Measurements from ENCODE around the gene RHEB. TPM values are rescaled to one million over a fixed set of nuclear protein-coding genes. Genes with fewer than 3 reads are reported as not detected.

RHEB gene
- total and polyA plus RNA-seq, 2 donors (not counting 3 experiments of a cell fraction or from before 2014, with no cell fraction given) = 59.4 to 108 TPM

DNA sequence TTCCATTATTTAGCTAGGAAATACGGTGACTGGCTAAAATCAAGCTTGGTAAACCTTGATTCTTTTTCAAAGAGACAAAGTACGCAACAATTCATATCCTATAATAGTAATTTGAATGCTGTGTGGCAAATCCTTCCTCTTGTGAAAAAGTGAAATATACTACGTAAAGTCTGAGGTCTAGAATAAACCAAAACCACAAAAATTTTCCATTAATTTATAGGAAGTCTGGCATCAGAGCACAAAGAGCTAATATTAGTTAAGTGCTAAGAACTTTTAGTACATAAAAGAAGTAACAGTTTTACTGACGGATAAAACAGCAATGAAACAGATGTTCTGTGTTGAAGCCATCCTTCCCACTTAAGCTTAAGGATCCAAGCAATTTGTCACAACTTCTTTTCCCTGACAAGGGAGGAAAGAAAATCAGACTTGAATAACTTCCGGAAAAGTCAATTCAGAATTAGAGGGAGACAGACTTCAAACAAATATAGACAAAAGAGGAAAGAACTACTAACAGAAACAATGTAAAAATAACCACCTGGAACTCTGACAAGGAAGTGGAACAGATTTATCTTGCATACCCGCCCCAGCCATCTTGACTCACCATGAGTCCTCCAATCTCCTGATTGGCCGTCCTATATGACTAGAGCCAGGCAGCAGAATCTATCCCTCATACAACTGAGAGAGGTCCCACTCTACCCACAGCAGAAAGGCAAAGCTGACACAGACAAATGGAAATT, 34.6 kb downstream of the RHEB start:
- no TSS peak for BruUV-seq (replicated peaks)
- H3K4me1 ChIP-seq (ENCODE audit: control insufficient read depth, extremely low read depth, insufficient read depth, low read length) = peaks cover 21% of the 10 kb centered on the region
- CTCF ChIA-PET = interaction anchor here (1.1 to 1.8 kb wide), 7 partner anchors 9 to 269 kb away, joined by 3 to 6 read pairs (median 3); no protein-coding TSS in a partner anchor
- no peaks in the 10 kb centered on the region for H3K9me1 ChIP-seq (replicated peaks; ENCODE audit: control insufficient read depth, extremely low read depth, insufficient read depth, low read length)
- H3K4me2 ChIP-seq (ENCODE audit: insufficient read depth, low read length) = peak overlapping the region; percentile 62
- no peak for TF ChIP-seq POLR2A (IDR thresholded peaks at IDR 0.05; ENCODE audit: low read depth, low read length)
- no peak for TF ChIP-seq JUN (IDR thresholded peaks at IDR 0.05; ENCODE audit: borderline replicate concordance, insufficient read depth, insufficient read length, low read depth)
- TF ChIP-seq GATA2 (IDR thresholded peaks at IDR 0.05; ENCODE audit: insufficient read depth, insufficient read length, low read depth, low read length) = peak; percentile 88
- TF ChIP-seq, protein P1, sequence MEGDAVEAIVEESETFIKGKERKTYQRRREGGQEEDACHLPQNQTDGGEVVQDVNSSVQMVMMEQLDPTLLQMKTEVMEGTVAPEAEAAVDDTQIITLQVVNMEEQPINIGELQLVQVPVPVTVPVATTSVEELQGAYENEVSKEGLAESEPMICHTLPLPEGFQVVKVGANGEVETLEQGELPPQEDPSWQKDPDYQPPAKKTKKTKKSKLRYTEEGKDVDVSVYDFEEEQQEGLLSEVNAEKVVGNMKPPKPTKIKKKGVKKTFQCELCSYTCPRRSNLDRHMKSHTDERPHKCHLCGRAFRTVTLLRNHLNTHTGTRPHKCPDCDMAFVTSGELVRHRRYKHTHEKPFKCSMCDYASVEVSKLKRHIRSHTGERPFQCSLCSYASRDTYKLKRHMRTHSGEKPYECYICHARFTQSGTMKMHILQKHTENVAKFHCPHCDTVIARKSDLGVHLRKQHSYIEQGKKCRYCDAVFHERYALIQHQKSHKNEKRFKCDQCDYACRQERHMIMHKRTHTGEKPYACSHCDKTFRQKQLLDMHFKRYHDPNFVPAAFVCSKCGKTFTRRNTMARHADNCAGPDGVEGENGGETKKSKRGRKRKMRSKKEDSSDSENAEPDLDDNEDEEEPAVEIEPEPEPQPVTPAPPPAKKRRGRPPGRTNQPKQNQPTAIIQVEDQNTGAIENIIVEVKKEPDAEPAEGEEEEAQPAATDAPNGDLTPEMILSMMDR (IDR thresholded peaks at IDR 0.05; ENCODE audit: extremely low read depth in 1 of 2, insufficient read depth in 1 of 2, low read depth in 1 of 2, low read length in 2 of 2) = no peak
- TF ChIP-seq, protein P2, sequence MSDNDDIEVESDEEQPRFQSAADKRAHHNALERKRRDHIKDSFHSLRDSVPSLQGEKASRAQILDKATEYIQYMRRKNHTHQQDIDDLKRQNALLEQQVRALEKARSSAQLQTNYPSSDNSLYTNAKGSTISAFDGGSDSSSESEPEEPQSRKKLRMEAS (IDR thresholded peaks at IDR 0.05; ENCODE audit: insufficient read depth, insufficient read length) = no peak
- peak; percentile 93 for TF ChIP-seq FOS (IDR thresholded peaks at IDR 0.05; ENCODE audit: borderline replicate concordance, insufficient read depth, low read length)
- TF ChIP-seq POLR2AphosphoS5 (IDR thresholded peaks at IDR 0.05; ENCODE audit: insufficient read depth, low read depth, low read length) = peak; percentile 67
- H3K4me3 ChIP-seq (replicated peaks in 1 of 3; ENCODE audit: insufficient read depth in 1 of 3, low read depth in 1 of 3, low read length in 3 of 3) = no peak overlapping the region
- H3K9ac ChIP-seq (replicated peaks; ENCODE audit: extremely low read depth, insufficient read depth, low read length) = no peak overlapping the region
- intact Hi-C loops (cut with micrococcal nuclease) = loop anchor here (1.0 kb wide), 2 partner anchors 13 to 33 kb away; no protein-coding TSS in a partner anchor
- H3K27me3 ChIP-seq (ENCODE audit: control insufficient read depth in 2 of 2, insufficient read depth in 2 of 2, low read length in 2 of 2) = no peaks in the 10 kb centered on the region
- no peaks in the 10 kb centered on the region for H3K9me3 ChIP-seq (replicated peaks; ENCODE audit: control insufficient read depth, insufficient read depth, low read length)
- POLR2A ChIA-PET = interaction anchor here (0.9 kb wide), 1 partner anchor 35 kb away, joined by 3 read pairs; the partner anchor contains the start of gene RHEB
- dilution Hi-C loops (cut with MboI; ENCODE audit: extremely low pct_ligation_motif_present, low sequenced_read_pairs) = no loop called here
- H4K20me1 ChIP-seq (replicated peaks; ENCODE audit: control insufficient read depth, extremely low read depth, insufficient read depth, low read length) = peaks cover 34% of the 10 kb centered on the region
- H3K36me3 ChIP-seq (ENCODE audit: control insufficient read depth in 2 of 2, extremely low read depth in 1 of 2, insufficient read depth in 2 of 2, low read length in 2 of 2) = peaks cover 9 to 22% of the 10 kb centered on the region in 2 experiments
- no peak overlapping the region for H2AFZ ChIP-seq (ENCODE audit: low read depth, low read length)
- peak; percentile 81 for DNase-seq (ENCODE audit: low read depth, low spot score)
- peaks cover 69% of the 10 kb centered on the region for H3K79me2 ChIP-seq (ENCODE audit: control insufficient read depth, insufficient read depth, low read length)
- FAIRE-seq = peak; percentile 95
- H3K27ac ChIP-seq (ENCODE audit: insufficient read depth, low read depth, low read length) = peak overlapping the region; percentile 45

Measured in endothelial cell of umbilical vein (primary cell).